ENCODE results near the gene MEOX1. TPM values are rescaled to one million over a fixed set of nuclear protein-coding genes. Genes with fewer than 3 reads are reported as not detected.

The MEOX1 gene
- total RNA-seq, 4 donors from 2014 or later = 0.32 to 4.5 (median 0.96) TPM; not detected in 1

- Histone ChIP-seq H3K27ac (no peak overlapping the region), H3K4me1 (peaks cover 9 to 11% (median 10%) of the 10 kb centered on the region in 4 donors), H3K9me3 (no peaks in the 10 kb centered on the region), H3K27me3 (no peaks in the 10 kb centered on the region), H3K36me3 (no peaks in the 10 kb centered on the region), H3K4me3 (no peak overlapping the region)
- intact Hi-C loops (cut with DNase I; ENCODE audit: low total_unique reads) = no loop called here
- in situ Hi-C loops (cut with MboI; ENCODE audit: low pct_ligation_motif_present in 1 of 4, low pct_unique_long_range_greater_than_20kb in 1 of 4, low sequenced_read_pairs in 3 of 4) = loop anchor here in 3 of 4 donors (5.0 kb wide), 2 partner anchors 89 to 94 kb away; no protein-coding TSS in a partner anchor
- no peak for DNase-seq
- TF ChIP-seq CTCF (IDR thresholded peaks at IDR 0.05) (no peak), POLR2AphosphoS5 (IDR thresholded peaks at IDR 0.05) (peak in 1 of 3 donors; percentile 3)
- WGBS, 2 donors (ENCODE audit: low coverage in 1 of 2) = 70 to 80% methylated on average over 2 to 6 of the region's 6 CpGs
Observed at GRCh38 chr17:43671031-43671692, 9.4 kb upstream of the MEOX1 start.

GRCh38 chr17:43670645-43671030 is 8.9 kb upstream of the MEOX1 start:
- 84% methylated on average over 1 of the region's 1 CpG; no CpG with 5 or more reads in 1 of the 2 donors for WGBS, 2 donors (ENCODE audit: low coverage in 1 of 2)
- Histone ChIP-seq H3K27me3 (no peaks in the 10 kb centered on the region), H3K4me1 (peaks cover 9 to 11% (median 10%) of the 10 kb centered on the region in 4 donors), H3K36me3 (no peaks in the 10 kb centered on the region), H3K4me3 (no peak overlapping the region), H3K9me3 (no peaks in the 10 kb centered on the region), H3K27ac (no peak overlapping the region)
- TF ChIP-seq POLR2A (IDR thresholded peaks at IDR 0.05) (no peak), EP300 (IDR thresholded peaks at IDR 0.05; ENCODE audit: low read depth) (no peak), POLR2AphosphoS5 (IDR thresholded peaks at IDR 0.05) (no peak), CTCF (IDR thresholded peaks at IDR 0.05) (no peak)
- DNase-seq = no peak
- in situ Hi-C loops (cut with MboI; ENCODE audit: low pct_ligation_motif_present in 1 of 4, low pct_unique_long_range_greater_than_20kb in 1 of 4, low sequenced_read_pairs in 3 of 4) (loop anchor here in 3 of 4 donors (5.0 kb wide), 2 partner anchors 88 to 93 kb away; no protein-coding TSS in a partner anchor), intact Hi-C loops (cut with DNase I; ENCODE audit: low total_unique reads) (no loop called here)

- in situ Hi-C loops (cut with MboI; ENCODE audit: low pct_ligation_motif_present in 1 of 4, low pct_unique_long_range_greater_than_20kb in 1 of 4, low sequenced_read_pairs in 3 of 4) = loop anchor here in 3 of 4 donors (5.0 kb wide), 2 partner anchors 88 to 93 kb away; no protein-coding TSS in a partner anchor
- peak; percentile 62 for DNase-seq
- 40 to 52% methylated on average over 1 to 10 of the region's 10 CpGs for WGBS, 2 donors (ENCODE audit: low coverage in 1 of 2)
- Histone ChIP-seq H3K4me1 (peaks cover 9 to 11% (median 10%) of the 10 kb centered on the region in 4 donors), H3K9me3 (no peaks in the 10 kb centered on the region), H3K27me3 (no peaks in the 10 kb centered on the region), H3K36me3 (no peaks in the 10 kb centered on the region), H3K4me3 (no peak overlapping the region), H3K27ac (peak overlapping the region in 3 of 4 donors; percentile 24 to 36 (median 31))
- intact Hi-C loops (cut with DNase I; ENCODE audit: low total_unique reads) = no loop called here
- TF ChIP-seq POLR2A (IDR thresholded peaks at IDR 0.05) (no peak), EP300 (IDR thresholded peaks at IDR 0.05; ENCODE audit: low read depth) (no peak), CTCF (IDR thresholded peaks at IDR 0.05) (no peak), POLR2AphosphoS5 (IDR thresholded peaks at IDR 0.05) (no peak)
Observed at GRCh38 chr17:43669971-43670644, 8.4 kb upstream of the MEOX1 start.

GRCh38 chr17:43667947-43668348 is 6.2 kb upstream of the MEOX1 start:
- 70 to 80% methylated on average over 1 to 3 of the region's 3 CpGs for WGBS, 2 donors (ENCODE audit: low coverage in 1 of 2)

More at GRCh38 chr17:43667947-43668348, 6.2 kb upstream of the MEOX1 start:
- no peak for DNase-seq
- H3K27ac ChIP-seq = no peak overlapping the region
- intact Hi-C loops (cut with DNase I; ENCODE audit: low total_unique reads) (no loop called here), in situ Hi-C loops (cut with MboI; ENCODE audit: low pct_ligation_motif_present in 1 of 4, low pct_unique_long_range_greater_than_20kb in 1 of 4, low sequenced_read_pairs in 3 of 4) (no loop called here)
- H3K4me3 ChIP-seq = no peak overlapping the region
- no peaks in the 10 kb centered on the region for H3K36me3 ChIP-seq
- H3K9me3 ChIP-seq = no peaks in the 10 kb centered on the region
- H3K27me3 ChIP-seq = no peaks in the 10 kb centered on the region
- H3K4me1 ChIP-seq = peaks cover 9 to 11% (median 10%) of the 10 kb centered on the region in 4 donors
- TF ChIP-seq POLR2AphosphoS5 (IDR thresholded peaks at IDR 0.05) = no peak
- TF ChIP-seq POLR2A (IDR thresholded peaks at IDR 0.05) = no peak
- no peak for TF ChIP-seq EP300 (IDR thresholded peaks at IDR 0.05; ENCODE audit: low read depth)
- TF ChIP-seq CTCF (IDR thresholded peaks at IDR 0.05) = no peak
